ENCODE results near the gene ANKRD37.

The ANKRD37 gene

DNA sequence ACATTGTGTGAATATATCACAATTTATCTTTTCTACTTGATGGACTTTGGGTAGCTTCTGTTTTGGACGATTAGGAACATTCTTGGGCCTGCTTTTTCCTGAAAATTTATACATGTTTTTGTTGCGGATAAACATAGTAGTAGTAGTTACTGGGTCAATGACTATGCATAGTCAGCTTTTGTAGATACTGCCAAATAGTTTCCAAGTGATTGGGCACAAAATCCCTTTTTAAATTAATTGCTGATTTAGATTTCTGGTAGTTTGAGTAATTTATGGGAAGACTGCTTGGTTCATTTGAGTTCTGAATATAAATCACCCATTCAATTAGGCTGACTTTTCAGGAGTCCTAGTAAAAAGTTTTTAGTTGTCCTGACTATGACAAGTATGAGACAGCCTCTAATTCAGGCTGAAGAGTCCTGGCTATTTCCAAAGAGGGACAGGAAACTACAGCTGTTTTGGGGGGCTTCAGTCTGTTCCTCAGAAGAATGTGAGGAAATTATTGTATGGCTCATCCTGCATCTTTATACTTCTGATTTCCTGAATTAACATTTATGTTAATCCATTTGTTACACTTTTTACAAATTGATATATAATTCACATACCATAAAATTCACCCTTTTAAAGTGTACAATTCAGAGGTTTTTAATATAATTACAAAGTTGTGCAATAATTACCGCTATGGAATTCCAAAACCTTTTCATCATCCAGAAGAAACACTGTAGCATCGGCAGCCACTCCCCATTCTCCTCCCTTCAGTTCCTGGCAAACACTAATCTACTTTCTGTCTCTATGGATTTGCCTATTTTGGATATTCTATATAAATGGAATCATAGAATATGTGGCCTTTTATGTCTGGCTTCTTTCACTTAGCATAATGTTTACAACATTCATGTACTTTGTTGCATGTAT, 15.1 kb upstream of the ANKRD37 start:
- no peak for DNase-seq

DNA sequence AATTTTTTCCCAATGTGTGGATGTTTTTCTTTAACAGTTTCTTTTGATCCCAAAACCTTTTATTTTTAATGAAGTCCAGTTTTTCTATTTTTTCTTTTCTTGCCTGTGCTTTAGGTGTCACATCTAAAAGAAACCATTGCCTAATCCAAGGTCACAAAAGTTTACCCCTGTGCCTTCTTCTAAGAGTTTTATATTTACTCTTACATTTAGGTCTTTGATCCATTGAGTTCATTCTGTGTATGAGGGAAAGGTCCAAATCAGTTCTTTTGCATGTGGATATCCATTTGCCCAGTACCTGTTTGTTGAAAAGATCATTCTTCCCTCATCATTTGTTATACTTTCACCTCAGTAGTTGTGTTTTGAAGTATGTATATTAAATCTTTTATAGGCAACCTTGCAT, 13.9 kb upstream of the ANKRD37 start:
- no peak for DNase-seq

- no peak for DNase-seq
Measured at GRCh38 chr4:185383451-185383850, 13.2 kb upstream of the ANKRD37 start.

DNA sequence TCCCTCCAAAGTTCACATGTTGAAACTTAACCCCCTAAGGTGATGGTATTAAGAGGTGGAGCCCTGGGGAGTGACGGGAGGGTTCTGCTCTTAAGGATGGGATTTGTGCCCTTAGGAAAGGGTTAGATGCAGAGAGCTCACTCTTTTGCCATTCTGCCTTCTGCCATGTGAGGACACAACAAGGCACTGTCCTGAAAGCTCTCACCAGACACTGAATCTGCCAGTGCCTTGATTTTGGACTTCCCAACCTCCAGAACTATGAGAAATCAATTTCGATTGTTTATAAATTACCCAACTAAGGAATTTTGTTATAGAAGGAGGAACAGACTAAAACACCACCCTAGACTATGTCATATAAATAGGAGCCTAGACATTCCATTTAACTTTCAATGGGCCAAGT, 12.6 kb upstream of the ANKRD37 start:
- DNase-seq: no peak

GRCh38 chr4:185384930-185385331, 11.7 kb upstream of the ANKRD37 start:
- DNase-seq: no peak

- no peak for DNase-seq
Measured at GRCh38 chr4:185387957-185388356, 8.7 kb upstream of the ANKRD37 start.

DNA sequence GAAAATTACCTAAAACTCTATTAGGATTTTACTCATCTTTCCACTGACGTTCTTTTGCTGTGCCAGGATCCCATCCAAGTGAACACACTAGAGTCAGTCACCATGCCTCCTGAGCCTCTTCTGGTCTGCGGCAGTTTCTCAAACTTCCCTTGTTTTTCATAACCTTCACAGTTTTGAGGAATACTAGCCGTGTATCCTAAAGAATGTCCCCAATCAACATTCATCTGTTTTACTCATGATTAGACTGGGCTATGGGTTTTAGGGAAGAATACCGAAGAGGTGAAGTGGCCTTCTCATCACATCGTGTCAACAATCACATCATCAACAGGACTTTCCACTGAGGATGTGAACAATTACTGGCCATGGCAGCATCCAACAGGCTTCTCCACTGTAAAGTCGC, 5.7 kb upstream of the ANKRD37 start:
- DNase-seq: no peak

- DNase-seq: no peak
Measured at GRCh38 chr4:185392156-185392555, 4.5 kb upstream of the ANKRD37 start.

DNA sequence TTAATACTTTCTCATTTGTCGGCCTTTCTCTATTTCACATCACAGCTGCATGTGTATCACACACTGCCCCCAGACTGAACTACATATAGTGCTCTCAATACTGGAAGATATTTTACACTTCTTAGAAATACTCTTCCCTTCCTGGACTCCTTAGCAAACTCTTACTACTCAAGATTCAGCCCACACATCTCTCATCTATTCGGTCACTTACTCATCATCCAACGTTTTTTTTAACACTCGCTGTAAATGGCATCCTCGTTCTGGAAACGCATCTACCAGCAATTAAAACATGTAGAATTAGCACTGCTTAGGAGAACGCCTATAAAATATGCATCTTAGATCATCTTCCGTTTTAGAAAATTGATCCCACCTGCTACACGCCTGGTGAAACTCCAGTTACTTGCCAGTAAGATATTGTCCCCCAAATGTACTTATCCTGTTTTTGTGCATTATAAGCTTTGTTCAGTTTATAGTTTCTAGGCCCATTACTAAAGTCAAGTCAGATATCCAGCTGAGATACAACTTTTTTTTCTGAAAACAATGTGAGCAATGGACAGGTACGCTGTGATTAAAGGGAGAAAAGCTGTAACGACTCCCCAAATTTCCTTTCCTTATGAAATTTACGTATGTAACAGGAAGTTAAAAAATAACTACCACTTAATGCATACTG, 1.9 kb upstream of the ANKRD37 start:
- DNase-seq: no peak

DNA sequence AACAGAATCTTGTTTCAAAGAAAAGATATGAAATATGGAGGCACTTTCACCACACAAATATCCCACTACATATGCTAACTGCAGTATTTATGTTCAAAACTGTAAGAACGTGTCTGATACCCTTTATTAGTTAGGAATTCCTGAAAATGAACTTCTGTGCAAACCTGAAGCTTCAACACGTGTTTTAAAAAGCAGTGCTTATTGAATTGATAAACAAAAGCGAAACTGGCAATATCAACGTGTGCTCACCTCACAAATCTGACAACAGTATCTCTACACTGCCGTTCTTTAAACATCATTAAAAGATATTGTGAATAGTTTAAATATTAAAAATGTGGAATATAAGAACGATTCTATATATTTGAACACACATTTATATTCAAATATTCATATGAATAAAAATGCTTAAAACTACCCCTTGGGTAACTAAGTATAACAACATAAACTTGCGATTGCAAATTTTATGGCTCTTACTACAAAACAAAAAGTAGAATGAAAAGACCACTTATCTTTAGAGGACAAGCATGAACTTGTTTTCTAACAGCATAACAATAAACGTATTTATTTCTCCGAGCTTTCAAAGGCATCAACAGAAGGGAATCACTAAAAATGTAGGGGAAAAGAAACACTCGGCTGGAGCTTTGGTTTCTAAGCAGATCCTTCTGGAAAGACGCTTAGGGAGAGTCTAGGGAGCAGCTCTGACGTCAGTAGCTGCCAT, 1.2 kb upstream of the ANKRD37 start, which contains the start of gene LRP2BP:
Gene LRP2BP, minus strand, starts transcription at position 687 of the 718 bp plus-strand sequence. CDS start 17,738 bp downstream, outside the sequence.
- no peak for DNase-seq

DNA sequence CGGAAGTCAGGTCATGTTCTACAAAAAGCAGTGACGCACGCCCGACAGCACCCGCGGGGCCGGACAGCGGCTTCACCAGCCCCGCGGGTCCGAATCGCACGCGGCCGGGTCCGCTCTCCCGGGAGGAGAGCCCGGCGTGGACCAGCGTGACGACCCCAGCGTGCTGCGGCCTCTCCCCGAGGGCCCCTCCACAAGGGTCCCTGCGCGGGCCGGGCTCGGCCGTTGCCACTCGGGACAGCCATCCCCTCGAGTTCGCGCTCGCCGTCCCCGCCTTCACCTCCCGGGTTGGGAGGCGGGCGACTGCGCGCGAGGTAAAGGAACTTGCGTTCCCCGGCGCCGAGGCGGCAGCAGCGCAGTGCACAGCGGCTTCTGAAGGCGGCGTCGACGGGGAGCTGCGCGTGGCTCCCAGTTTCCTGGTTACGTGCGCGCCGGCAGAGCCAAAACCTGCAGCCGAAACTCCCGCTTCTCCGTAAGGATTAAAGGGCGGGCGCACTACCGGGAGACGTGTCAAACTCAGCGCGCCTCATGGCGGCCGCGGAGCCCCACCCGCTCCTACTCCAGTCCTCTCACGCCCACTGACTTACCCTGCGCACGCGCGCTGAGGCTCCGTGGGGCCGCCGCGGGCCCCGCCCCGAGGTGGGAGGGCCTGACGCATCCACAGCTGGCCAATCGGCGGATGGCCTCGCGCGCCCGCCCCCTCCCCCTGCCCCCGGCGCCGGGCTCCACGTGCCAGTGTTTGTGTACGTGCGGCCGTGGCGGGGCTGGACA, 501 bp upstream of the ANKRD37 start:
- DNase-seq: peak; percentile 96

DNA sequence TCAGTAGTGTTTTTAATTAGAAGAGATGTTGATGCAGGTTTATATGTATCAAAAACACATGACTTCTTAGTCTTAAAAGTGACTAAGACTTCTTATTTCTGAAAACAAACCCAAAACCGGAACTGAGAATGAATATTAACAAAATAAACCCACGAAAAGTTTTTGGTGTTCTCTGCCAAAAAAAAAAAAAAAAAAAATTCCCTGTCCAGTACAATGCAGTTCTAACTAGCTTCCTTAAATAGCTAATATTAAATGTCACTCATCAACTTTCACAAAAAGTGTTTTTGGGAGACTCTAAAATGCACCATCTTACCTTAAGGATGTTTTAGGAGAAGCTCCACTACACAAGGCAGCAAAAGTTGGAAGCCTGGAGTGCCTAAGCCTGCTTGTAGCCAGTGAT, 2.0 kb downstream of the ANKRD37 start:
- DNase-seq: no peak

DNA sequence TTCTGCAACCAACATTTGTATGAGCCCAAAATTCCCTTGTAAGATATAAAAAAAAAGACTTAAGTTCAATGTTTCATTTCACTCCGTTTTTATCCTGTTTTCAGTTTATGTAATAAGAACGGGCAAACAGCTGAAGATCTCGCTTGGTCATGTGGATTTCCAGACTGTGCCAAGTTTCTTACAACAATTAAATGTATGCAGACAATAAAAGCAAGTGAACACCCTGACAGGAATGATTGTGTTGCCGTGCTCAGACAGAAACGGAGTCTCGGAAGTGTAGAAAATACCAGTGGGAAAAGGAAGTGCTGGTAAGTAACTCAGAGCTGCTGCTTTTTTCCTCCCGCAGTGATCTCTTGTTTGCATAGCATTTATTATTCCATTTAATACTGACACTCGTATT, 2.8 kb downstream of the ANKRD37 start:
- no peak for DNase-seq

- DNase-seq: no peak
Measured at GRCh38 chr4:185404031-185404430, 7.4 kb downstream of the ANKRD37 start.

GRCh38 chr4:185405296-185405999, 8.8 kb downstream of the ANKRD37 start:
- DNase-seq: no peak

GRCh38 chr4:185408432-185408831, 11.8 kb downstream of the ANKRD37 start:
- DNase-seq: no peak

DNA sequence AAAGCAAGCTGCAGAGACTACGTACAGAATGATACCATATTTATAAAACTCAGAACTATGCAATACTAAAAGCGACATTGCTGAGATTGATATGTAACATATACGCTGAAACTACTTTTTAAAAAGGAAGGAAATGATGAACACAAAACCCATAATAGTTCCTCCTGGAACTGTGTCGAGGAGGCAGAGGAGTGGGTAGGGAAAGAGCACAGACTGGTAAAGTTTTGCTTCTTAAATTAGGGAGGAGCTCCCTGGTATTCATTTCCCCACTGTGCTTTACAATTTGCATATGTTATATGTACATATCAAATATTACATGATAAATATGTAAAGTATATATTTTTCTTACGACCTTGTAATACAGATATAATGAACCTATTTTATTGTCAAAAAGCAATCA, 15.2 kb downstream of the ANKRD37 start:
- DNase-seq: no peak

GRCh38 chr4:185412412-185412811, 15.8 kb downstream of the ANKRD37 start:
- DNase-seq: no peak

- DNase-seq: no peak
Measured at GRCh38 chr4:185416955-185417354, 20.3 kb downstream of the ANKRD37 start.

DNA sequence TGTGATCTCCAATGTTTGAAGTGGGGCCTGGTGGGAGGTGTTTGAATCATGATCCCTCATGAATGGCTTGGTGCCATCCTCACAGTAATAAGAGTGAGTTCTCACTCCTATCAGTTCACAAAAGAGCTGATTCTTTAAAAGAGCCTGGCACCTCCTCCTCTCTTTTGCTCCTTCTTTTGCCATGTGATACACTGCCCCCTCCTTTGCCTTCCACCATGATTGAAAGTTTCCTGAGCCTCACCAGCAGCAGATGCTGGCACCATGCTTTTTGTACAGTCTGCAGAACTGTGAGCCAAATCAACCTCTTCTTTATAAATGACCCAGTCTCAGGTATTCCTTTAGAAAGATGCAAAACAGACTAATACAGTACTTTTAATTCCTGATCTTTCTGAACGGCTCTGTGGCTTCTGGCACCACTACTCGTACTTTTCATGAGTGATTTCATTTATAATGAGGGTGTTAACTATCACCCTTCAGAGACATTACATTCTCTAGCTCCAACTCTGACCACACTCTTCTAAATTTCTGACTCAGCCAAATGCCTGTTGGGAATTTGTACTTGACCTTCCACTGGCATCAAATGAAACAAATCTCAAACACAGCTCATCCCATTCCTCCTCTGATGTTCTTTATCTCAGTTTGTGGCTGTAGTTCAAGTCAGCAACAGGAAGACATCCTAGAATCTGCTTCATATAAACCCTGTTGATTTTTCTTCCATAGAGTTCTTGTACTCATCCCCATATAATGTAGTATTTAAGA, 24.9 kb downstream of the ANKRD37 start:
- DNase-seq: no peak

DNA sequence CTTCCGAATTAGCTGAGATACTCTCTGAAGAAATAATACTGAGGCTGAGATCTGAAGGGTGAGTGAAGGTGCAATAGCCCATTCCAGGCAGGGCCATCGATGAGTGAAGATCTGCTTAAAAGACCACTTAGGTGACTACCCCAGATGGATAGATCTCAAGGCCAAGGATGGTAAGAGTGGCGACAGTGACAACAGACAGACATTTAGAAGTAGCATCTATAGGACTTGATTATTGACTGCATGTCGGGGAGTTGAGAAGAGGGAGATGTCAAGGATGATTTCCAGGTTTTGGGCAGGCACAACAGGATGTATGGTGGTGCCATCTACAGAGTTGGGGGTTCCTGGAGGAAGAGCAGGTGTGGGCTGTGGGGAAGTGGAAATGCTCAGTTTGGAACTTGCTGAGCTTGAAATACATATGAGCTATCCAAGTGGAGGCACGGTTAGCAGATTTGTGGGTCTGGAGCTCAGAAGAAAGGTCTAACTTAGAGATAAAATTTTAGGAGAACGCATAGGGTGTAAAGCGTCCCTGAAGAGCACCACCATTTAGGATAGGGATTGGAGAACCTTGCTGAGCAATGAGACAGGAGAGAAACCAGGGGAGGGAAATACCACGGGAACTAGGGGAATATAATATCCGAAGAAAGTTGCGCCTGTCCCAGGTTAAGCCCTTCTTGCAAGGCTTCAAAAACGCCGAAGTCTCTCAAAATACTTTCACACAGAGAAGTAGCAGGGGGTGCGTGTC, 28.4 kb downstream of the ANKRD37 start:
- DNase-seq: no peak
